DOHH2 (cell line): ENCODE data around the gene RASAL3.

Experiments used
- CTCF ChIP-seq: fragments of 200-600 bp; sonication (generic); IDR thresholded peaks from one replicate; pipeline ENCODE4 v1.5.1; 2014; ENCODE audit warnings: antibody characterized with exemption, mild to moderate bottlenecking, low read depth, low read length; ENCODE audit not compliant: poor library complexity, severe bottlenecking
- EZH2phosphoT487 ChIP-seq: fragments of 200-600 bp; sonication (generic); IDR thresholded peaks from 2 replicates; pipeline ENCODE4 v1.6.1; 2017; ENCODE audit warnings: borderline replicate concordance, mild to moderate bottlenecking, antibody characterized with exemption, low read length, moderate library complexity, mixed read lengths

DNA sequence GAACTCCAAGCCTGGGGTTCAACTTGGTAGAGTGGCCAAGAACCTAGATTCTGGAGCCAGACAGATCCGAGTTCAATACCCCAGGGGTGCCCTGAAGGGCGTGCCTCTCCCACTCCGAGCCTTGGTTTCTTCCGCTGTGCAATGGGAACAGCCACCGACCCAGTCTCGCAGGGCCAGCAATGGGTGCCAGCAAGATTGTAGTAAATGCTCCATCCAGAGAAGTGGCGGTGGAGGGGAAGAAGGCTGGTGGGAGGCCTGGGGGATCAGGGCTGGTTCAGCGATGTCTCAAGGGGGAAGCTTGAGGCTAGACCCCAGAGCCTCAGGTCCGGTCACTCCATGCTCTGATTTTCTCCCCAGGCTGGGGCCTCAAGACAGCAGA lies 19.1 kb downstream of the RASAL3 start:
- TF ChIP-seq CTCF (no peak), EZH2phosphoT487 (no peak)
